CD14-positive monocyte (primary cell): ENCODE data around the gene ENDOV. TPM values are rescaled to one million over a fixed set of nuclear protein-coding genes. Genes with fewer than 3 reads are reported as not detected.

Experiments used
- DNase-seq, 3 donors: peaks; one replicate each; pipeline ENCODE4 v3.0.0-alpha.2; 2011 to 2022
- H2AFZ ChIP-seq: 2 replicates; pipeline ENCODE4 v1.6.0; 2012; ENCODE audit warnings: mild to moderate bottlenecking, low read depth, low read length, inconsistent platforms; ENCODE audit not compliant: insufficient read depth, poor library complexity, severe bottlenecking
- H3K27ac ChIP-seq, 2 donors: 1 replicate in 1 of 2; 2 replicates in 1 of 2; pipeline ENCODE4 v1.5.1; 2012 to 2013; ENCODE audit warnings: low read length in 2 of 2, control low read depth in 1 of 2, inconsistent platforms in 1 of 2, low read depth in 1 of 2, mild to moderate bottlenecking in 1 of 2
- H3K27me3 ChIP-seq, 2 donors: one replicate each; pipeline versions ENCODE4 v1.6.0 to v1.6.1; 2011 to 2013; ENCODE audit warnings: low read length in 2 of 2; ENCODE audit not compliant: control insufficient read depth in 2 of 2, insufficient read depth in 2 of 2
- H3K36me3 ChIP-seq, 2 donors: replicated peaks in 1 of 2; 1 replicate in 1 of 2; 2 replicates in 1 of 2; pipeline versions ENCODE4 v1.5.1 to v1.6.1; 2012 to 2013; ENCODE audit warnings: low read length in 2 of 2, control low read depth in 1 of 2, inconsistent platforms in 1 of 2, mild to moderate bottlenecking in 1 of 2; ENCODE audit not compliant: insufficient read depth in 2 of 2, control insufficient read depth in 1 of 2
- H3K4me1 ChIP-seq, 2 donors: 1 replicate in 1 of 2; 2 replicates in 1 of 2; pipeline versions ENCODE4 v1.5.1 to v1.6.1; 2012 to 2013; ENCODE audit warnings: low read length in 2 of 2, control low read depth in 1 of 2, inconsistent platforms in 1 of 2, mild to moderate bottlenecking in 1 of 2, moderate library complexity in 1 of 2; ENCODE audit not compliant: insufficient read depth in 2 of 2, control insufficient read depth in 1 of 2
- H3K4me2 ChIP-seq: replicated peaks from 2 replicates; pipeline ENCODE3; 2012; ENCODE audit warnings: low read length, moderate library complexity, mild to moderate bottlenecking; ENCODE audit not compliant: poor library complexity, severe bottlenecking; ENCODE audit errors: extremely low read depth
- H3K4me3 ChIP-seq, 3 experiments: fragments of 200-600 bp in 1 of 3; sonication (generic) in 1 of 3; replicated peaks in 1 of 3; 1 replicate in 2 of 3; 2 replicates in 1 of 3; pipeline ENCODE4 v1.5.1; 2011 to 2013; ENCODE audit warnings: low read length in 3 of 3, mild to moderate bottlenecking in 3 of 3, control low read depth in 2 of 3, low read depth in 2 of 3, inconsistent platforms in 1 of 3, moderate library complexity in 1 of 3
- H3K79me2 ChIP-seq: 2 replicates; pipeline ENCODE4 v1.6.0; 2012; ENCODE audit warnings: mild to moderate bottlenecking, control low read depth, inconsistent platforms, low read length, moderate library complexity; ENCODE audit not compliant: insufficient read depth
- H3K9ac ChIP-seq: 2 replicates; pipeline ENCODE4 v1.6.0; 2017; ENCODE audit warnings: low read length, mild to moderate bottlenecking; ENCODE audit not compliant: insufficient read depth, poor library complexity, severe bottlenecking
- H3K9me3 ChIP-seq, 2 donors: replicated peaks in 1 of 2; 1 replicate in 1 of 2; 2 replicates in 1 of 2; pipeline versions ENCODE4 v1.5.1 to v1.6.1; 2012 to 2013; ENCODE audit warnings: low read length in 2 of 2, control low read depth in 1 of 2; ENCODE audit not compliant: control insufficient read depth in 1 of 2, insufficient read depth in 1 of 2
- H4K20me1 ChIP-seq: 2 replicates; pipeline ENCODE4 v1.6.0; 2012; ENCODE audit warnings: mild to moderate bottlenecking, low read length, control low read depth, moderate library complexity; ENCODE audit not compliant: insufficient read depth
- H3K27ac Mint-ChIP-seq, 7 donors: one replicate each; pipeline ENCODE4 v1.8.0; 2020; ENCODE audit warnings: mild to moderate bottlenecking in 7 of 7, mixed read lengths in 7 of 7, moderate library complexity in 6 of 7, inconsistent platforms in 2 of 7
- H3K27me3 Mint-ChIP-seq, 3 donors: one replicate each; pipeline ENCODE4 v1.8.0; 2021 to 2022; ENCODE audit warnings: low read depth in 3 of 3, mild to moderate bottlenecking in 3 of 3, mixed read lengths in 3 of 3, moderate library complexity in 3 of 3, inconsistent platforms in 1 of 3
- H3K36me3 Mint-ChIP-seq, 2 donors: one replicate each; pipeline ENCODE4 v1.8.0; 2020; ENCODE audit warnings: mixed read lengths in 2 of 2, inconsistent platforms in 1 of 2, mild to moderate bottlenecking in 1 of 2
- H3K4me1 Mint-ChIP-seq: one replicate; pipeline ENCODE4 v1.8.0; 2020; ENCODE audit warnings: mild to moderate bottlenecking, mixed read lengths
- H3K4me3 Mint-ChIP-seq, 2 donors: one replicate each; pipeline ENCODE4 v1.8.0; 2020; ENCODE audit warnings: mild to moderate bottlenecking in 2 of 2, mixed read lengths in 2 of 2, moderate library complexity in 1 of 2
- H3K9me3 Mint-ChIP-seq, 7 donors: one replicate each; pipeline ENCODE4 v1.8.0; 2020 to 2022; ENCODE audit warnings: mixed read lengths in 7 of 7, mild to moderate bottlenecking in 6 of 7, moderate library complexity in 6 of 7, inconsistent platforms in 2 of 7
- WGBS: methylation state at CpG from one replicate; pipeline ENCODE4 v1.1.5; 2013; ENCODE audit warnings: missing lambda C conversion rate; ENCODE audit not compliant: insufficient coverage; 5-methylcytosine and 5-hydroxymethylcytosine counted together
- intact Hi-C, 2 donors: fragments of 100-400 bp; cut with micrococcal nuclease; formaldehyde crosslinking; loops; one replicate each; pipeline versions ENCODE4 v1.15.0 to v1.15.1; 2023
- polyA plus RNA-seq, 3 donors: library from polyadenylated mRNA; depleted of rRNA in 1 of 3; unstranded in 2 of 3; stranded (reverse) in 1 of 3; fragments of 300-500 nt in 2 of 3; fragments of >200 nt in 1 of 3; fragmentation: Illumina TruSeq in 2 of 3; gene quantifications; 1 replicate in 2 of 3; 2 replicates in 1 of 3; pipeline ENCODE4 v1.2.3, GENCODE V29; 2012 to 2021
- TF ChIP-seq, protein P1 (sequence below): fragments of 200-600 bp; IDR thresholded peaks from one replicate; pipeline ENCODE4 v1.8.0; 2022; ENCODE audit warnings: antibody characterized with exemption, mild to moderate bottlenecking

The ENDOV gene
- polyA plus RNA-seq, 3 donors = 10.4 to 15.7 (median 13.3) TPM

- Mint-ChIP-seq H3K9me3 (peaks cover 2 to 9% (median 6%) of the 10 kb centered on the region in 7 donors), H3K27me3 (peaks cover 2 to 19% (median 12%) of the 10 kb centered on the region in 3 donors), H3K36me3 (no peaks in the 10 kb centered on the region), H3K27ac (peak overlapping the region in 4 of 7 donors; percentile 79 to 94 (median 93)), H3K4me1 (peaks cover 28% of the 10 kb centered on the region), H3K4me3 (peak overlapping the region; percentile 86 to 95)
- H3K4me2 ChIP-seq = peak overlapping the region; percentile 94
- 97% methylated on average over 5 of the region's 19 CpGs for WGBS
- TF ChIP-seq, protein P1, sequence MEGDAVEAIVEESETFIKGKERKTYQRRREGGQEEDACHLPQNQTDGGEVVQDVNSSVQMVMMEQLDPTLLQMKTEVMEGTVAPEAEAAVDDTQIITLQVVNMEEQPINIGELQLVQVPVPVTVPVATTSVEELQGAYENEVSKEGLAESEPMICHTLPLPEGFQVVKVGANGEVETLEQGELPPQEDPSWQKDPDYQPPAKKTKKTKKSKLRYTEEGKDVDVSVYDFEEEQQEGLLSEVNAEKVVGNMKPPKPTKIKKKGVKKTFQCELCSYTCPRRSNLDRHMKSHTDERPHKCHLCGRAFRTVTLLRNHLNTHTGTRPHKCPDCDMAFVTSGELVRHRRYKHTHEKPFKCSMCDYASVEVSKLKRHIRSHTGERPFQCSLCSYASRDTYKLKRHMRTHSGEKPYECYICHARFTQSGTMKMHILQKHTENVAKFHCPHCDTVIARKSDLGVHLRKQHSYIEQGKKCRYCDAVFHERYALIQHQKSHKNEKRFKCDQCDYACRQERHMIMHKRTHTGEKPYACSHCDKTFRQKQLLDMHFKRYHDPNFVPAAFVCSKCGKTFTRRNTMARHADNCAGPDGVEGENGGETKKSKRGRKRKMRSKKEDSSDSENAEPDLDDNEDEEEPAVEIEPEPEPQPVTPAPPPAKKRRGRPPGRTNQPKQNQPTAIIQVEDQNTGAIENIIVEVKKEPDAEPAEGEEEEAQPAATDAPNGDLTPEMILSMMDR = no peak
- H3K36me3 ChIP-seq = no peaks in the 10 kb centered on the region
- no peaks in the 10 kb centered on the region for H3K79me2 ChIP-seq
- peak overlapping the region in 1 of 3 experiments; percentile 85 for H3K4me3 ChIP-seq
- no peak overlapping the region for H3K27ac ChIP-seq
- peak overlapping the region; percentile 96 for H2AFZ ChIP-seq
- no peak overlapping the region for H3K9ac ChIP-seq
- no peak for DNase-seq
- no peaks in the 10 kb centered on the region for H4K20me1 ChIP-seq
- intact Hi-C loops = loop anchor here in 1 of 2 donors (5.0 kb wide), 1 partner anchor 36 kb away; the partner anchor contains the start of gene ENDOV
- H3K27me3 ChIP-seq = peaks cover 0 to 2% of the 10 kb centered on the region in 2 donors
- H3K9me3 ChIP-seq = no peaks in the 10 kb centered on the region
- peaks cover 23 to 35% of the 10 kb centered on the region in 2 donors for H3K4me1 ChIP-seq
Measured at GRCh38 chr17:80453126-80453997, 38.4 kb downstream of the ENDOV start.

- Mint-ChIP-seq H3K36me3 (no peaks in the 10 kb centered on the region), H3K27me3 (peaks cover 3 to 19% (median 14%) of the 10 kb centered on the region in 3 donors), H3K9me3 (peaks cover 2 to 9% (median 6%) of the 10 kb centered on the region in 7 donors), H3K27ac (peak overlapping the region; percentile 53 to 94 (median 92)), H3K4me3 (peak overlapping the region; percentile 86 to 95), H3K4me1 (peaks cover 28% of the 10 kb centered on the region)
- H3K79me2 ChIP-seq = no peaks in the 10 kb centered on the region
- H3K4me1 ChIP-seq = peaks cover 23 to 35% of the 10 kb centered on the region in 2 donors
- DNase-seq = peak in 2 of 3 donors; percentile 6 to 55
- intact Hi-C loops = loop anchor here (2.0 to 5.0 kb wide), 2 partner anchors 37 to 39 kb away; partner anchors contain the start of gene ENDOV (in 2 of the 2)
- no peaks in the 10 kb centered on the region for H3K9me3 ChIP-seq
- H3K27ac ChIP-seq = peak overlapping the region; percentile 70 to 92
- WGBS = 35% methylated on average over 36 of the region's 36 CpGs
- TF ChIP-seq, protein P1 = no peak
- H3K9ac ChIP-seq = peak overlapping the region; percentile 94
- peak overlapping the region; percentile 94 for H3K4me2 ChIP-seq
- no peaks in the 10 kb centered on the region for H3K36me3 ChIP-seq
- H3K4me3 ChIP-seq = peak overlapping the region; percentile 45 to 85 (median 61)
- H3K27me3 ChIP-seq = peaks cover 0 to 2% of the 10 kb centered on the region in 2 donors
- H4K20me1 ChIP-seq = no peaks in the 10 kb centered on the region
- H2AFZ ChIP-seq = peak overlapping the region; percentile 96
Measured at GRCh38 chr17:80453998-80454556, 39.1 kb downstream of the ENDOV start.
